Measurements from ENCODE around the gene KIAA0825. TPM values are rescaled to one million over a fixed set of nuclear protein-coding genes. Genes with fewer than 3 reads are reported as not detected.

Gene KIAA0825
- total RNA-seq, 4 donors from 2014 or later: 2.5 to 9.3 (median 5.3) TPM

DNA sequence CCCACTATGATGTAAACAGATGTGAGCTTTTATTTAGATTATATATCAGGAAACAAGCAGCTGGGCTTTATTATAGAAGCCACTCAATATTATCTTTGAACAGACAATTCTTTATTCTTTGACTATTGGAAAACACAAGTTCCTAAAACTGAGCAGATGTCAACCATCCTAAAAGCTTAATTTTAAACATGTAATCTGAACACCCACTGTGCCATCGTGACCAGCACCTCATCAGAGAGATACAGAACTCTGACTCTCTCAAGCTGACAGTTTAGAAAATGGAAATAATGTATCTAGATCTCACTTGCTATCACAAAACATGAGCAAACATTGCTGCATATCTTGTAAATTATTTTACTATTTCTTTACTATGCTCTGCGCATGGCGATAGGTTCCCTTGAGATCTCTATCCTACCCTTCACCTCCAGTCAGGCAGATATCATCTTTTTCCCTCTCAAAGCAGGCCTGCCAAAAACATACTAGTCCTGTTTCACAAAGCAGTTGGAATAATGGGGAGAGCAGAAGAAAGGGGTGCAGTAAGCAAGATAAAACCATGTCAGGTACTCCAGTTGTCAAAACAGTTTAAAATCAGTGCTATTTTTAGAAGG is 151.0 kb downstream of the KIAA0825 start:
- TF ChIP-seq, protein P1, sequence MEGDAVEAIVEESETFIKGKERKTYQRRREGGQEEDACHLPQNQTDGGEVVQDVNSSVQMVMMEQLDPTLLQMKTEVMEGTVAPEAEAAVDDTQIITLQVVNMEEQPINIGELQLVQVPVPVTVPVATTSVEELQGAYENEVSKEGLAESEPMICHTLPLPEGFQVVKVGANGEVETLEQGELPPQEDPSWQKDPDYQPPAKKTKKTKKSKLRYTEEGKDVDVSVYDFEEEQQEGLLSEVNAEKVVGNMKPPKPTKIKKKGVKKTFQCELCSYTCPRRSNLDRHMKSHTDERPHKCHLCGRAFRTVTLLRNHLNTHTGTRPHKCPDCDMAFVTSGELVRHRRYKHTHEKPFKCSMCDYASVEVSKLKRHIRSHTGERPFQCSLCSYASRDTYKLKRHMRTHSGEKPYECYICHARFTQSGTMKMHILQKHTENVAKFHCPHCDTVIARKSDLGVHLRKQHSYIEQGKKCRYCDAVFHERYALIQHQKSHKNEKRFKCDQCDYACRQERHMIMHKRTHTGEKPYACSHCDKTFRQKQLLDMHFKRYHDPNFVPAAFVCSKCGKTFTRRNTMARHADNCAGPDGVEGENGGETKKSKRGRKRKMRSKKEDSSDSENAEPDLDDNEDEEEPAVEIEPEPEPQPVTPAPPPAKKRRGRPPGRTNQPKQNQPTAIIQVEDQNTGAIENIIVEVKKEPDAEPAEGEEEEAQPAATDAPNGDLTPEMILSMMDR (IDR thresholded peaks at IDR 0.05): no peak
- ATAC-seq (ENCODE audit: low FRiP score): no peak

DNA sequence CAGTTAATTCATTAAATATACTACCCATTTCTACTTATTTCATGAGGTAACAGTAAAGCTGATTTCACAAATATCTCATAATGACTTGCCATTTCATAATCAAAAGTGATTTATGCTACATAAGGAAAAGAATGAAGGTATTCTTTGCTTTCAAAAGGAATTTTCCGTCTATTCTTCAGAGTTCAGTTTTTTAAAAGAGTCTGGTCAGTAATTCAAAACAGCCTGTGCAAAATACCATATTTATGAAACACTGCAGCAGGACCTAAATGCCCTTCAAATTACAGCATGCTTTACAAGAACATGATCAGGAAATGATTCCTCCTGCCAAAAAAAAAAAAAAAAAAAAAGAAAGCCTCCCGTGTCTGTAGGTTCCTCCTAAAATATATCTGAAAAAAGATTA is 154.7 kb downstream of the KIAA0825 start:
- TF ChIP-seq, protein P1 (IDR thresholded peaks at IDR 0.05): no peak
- no peak for DNase-seq (ENCODE audit: low spot score)
- ATAC-seq (ENCODE audit: low FRiP score): no peak

More for the DNA sequence above, 151.0 kb downstream of the KIAA0825 start:
- DNase-seq (ENCODE audit: low spot score): no peak

DNA sequence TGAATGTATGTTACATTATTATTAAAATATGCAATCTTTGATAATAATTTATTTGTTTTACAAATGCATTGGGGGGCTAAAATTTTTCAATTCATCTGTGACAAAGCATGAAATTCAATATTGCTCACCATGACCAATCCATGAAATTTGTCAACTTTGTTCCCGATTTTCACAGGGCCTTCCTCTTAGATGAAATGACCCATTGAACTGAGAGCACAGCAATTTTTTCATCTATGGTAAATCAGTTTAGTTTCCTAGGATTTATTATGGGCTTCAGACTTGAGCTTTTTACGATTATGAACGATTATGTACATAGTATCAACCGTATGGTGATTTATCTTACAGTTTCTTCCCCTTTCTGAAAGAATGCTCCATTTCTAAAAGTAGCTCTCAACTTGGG is 157.3 kb downstream of the KIAA0825 start:
- no peak for DNase-seq (ENCODE audit: low spot score)
- TF ChIP-seq, protein P1 (IDR thresholded peaks at IDR 0.05): no peak
- no peak for ATAC-seq (ENCODE audit: low FRiP score)

DNA sequence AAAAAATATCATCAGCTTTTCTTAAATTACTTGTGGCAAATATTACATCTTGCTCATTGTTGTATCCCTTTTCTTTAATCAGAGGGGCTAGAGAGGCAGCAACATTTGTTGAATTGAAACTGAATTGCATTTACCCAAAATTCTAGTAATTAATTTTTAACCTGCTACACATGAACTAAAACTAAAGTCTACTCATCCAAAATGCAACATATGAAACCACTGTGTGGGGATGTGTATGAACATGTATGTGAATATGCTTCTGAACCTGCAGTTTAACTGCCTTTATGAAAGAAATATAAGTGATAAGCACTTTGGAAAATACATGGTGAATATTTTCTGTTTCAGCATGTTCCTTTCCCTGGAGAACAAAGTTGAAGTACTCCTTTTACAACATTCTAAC is 158.5 kb downstream of the KIAA0825 start:
- TF ChIP-seq, protein P1 (IDR thresholded peaks at IDR 0.05): no peak
- ATAC-seq (ENCODE audit: low FRiP score) (no peak), DNase-seq (ENCODE audit: low spot score) (no peak)

DNA sequence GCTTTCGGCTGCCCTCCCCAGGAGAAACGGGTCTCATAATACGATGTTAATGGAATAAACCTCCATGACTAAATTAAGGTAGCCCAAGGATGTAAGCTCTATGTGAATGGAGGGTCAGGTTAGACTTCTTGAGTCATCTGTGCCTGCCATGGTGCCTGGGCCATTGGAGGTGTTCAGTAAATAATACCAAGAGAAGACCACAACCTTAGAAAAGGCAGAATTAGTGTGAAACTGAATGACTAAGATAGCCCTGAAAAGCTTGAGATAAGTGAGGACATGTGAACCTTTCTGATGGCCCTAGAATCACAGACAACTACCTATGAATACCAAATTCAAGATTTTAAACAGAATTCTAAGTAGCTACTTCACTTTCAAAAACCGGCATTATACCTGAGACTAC is 160.6 kb downstream of the KIAA0825 start:
- TF ChIP-seq, protein P1 (IDR thresholded peaks at IDR 0.05): no peak
- DNase-seq (ENCODE audit: low spot score): no peak
- no peak for ATAC-seq (ENCODE audit: low FRiP score)

DNA sequence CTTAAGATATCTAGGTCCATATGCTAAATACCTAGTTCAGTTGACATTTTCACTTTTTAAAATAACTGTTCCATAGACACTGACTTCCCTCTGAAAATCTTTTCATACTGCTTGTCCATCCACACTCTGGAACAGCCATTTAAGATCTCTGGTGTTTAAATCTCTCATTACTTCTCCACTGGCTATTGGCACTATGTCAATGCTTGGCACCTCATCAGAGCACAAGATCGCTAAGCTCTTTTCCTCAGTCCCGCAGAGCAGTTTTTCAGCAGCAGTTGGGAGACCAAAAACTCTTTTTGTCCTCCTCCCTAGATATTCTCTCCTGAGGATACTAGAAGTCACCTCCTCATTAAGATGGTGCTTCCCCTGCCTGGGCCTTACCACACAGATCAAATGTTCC is 172.7 kb downstream of the KIAA0825 start:
- DNase-seq (ENCODE audit: low spot score) (no peak), ATAC-seq (ENCODE audit: low FRiP score) (no peak)
- TF ChIP-seq, protein P1 (IDR thresholded peaks at IDR 0.05): no peak

DNA sequence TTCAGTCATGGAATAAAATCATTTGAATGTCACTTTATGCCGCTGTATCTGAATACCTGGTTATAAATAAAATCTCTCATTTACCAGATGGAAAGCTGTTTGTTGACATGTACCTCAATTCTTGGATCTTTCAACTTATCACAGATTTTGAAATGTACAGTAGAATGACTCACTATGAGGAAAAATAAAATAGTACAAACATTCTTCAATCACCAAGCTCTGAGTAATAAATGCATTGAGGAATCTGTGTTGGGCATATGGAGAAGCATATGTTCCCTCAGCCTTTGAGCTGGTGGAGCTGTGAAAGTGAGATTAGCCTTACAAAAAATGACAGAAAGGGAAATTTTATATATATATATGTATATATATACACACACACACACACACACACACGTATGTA is 175.4 kb downstream of the KIAA0825 start:
- ATAC-seq (ENCODE audit: low FRiP score) (no peak), DNase-seq (ENCODE audit: low spot score) (no peak)
- TF ChIP-seq, protein P1 (IDR thresholded peaks at IDR 0.05): no peak

All from omental fat pad (tissue), 4 donors.